Liver (tissue), 9 donors: ENCODE results near the gene RECQL5. TPM values are rescaled to one million over a fixed set of nuclear protein-coding genes. Genes with fewer than 3 reads are reported as not detected.

ENCODE experiments used
- DNase-seq: peaks from one replicate; pipeline ENCODE4 v3.0.0-alpha.2; 2017; ENCODE audit warnings: low spot score
- H3K27ac ChIP-seq, 2 donors: one replicate each; pipeline ENCODE4 v1.7.0; 2013; ENCODE audit warnings: inconsistent platforms in 2 of 2, low read length in 2 of 2, control low read depth in 1 of 2, low read depth in 1 of 2, mild to moderate bottlenecking in 1 of 2
- H3K27me3 ChIP-seq, 4 donors: one replicate each; pipeline versions ENCODE4 v1.6.1 to v1.7.0; 2013; ENCODE audit warnings: low read length in 3 of 4, inconsistent platforms in 1 of 4, mild to moderate bottlenecking in 1 of 4, moderate library complexity in 1 of 4; ENCODE audit not compliant: control insufficient read depth in 4 of 4, insufficient read depth in 4 of 4
- H3K36me3 ChIP-seq, 4 donors: one replicate each; pipeline versions ENCODE4 v1.6.1 to v1.7.0; 2013; ENCODE audit warnings: low read length in 3 of 4, mild to moderate bottlenecking in 3 of 4, low read depth in 1 of 4, moderate library complexity in 1 of 4; ENCODE audit not compliant: control insufficient read depth in 4 of 4, insufficient read depth in 3 of 4
- H3K4me1 ChIP-seq, 4 donors: one replicate each; pipeline versions ENCODE4 v1.6.1 to v1.7.0; 2013; ENCODE audit warnings: low read length in 3 of 4, mild to moderate bottlenecking in 3 of 4, moderate library complexity in 1 of 4; ENCODE audit not compliant: control insufficient read depth in 4 of 4, insufficient read depth in 4 of 4
- H3K4me3 ChIP-seq, 3 donors: one replicate each; pipeline versions ENCODE4 v1.6.1 to v1.7.0; 2013; ENCODE audit warnings: low read length in 3 of 3, control low read depth in 1 of 3, low read depth in 1 of 3, mild to moderate bottlenecking in 1 of 3
- H3K9ac ChIP-seq, 2 donors: one replicate each; pipeline ENCODE4 v1.7.0; 2013; ENCODE audit warnings: low read length in 2 of 2, mild to moderate bottlenecking in 2 of 2, moderate library complexity in 2 of 2, control low read depth in 1 of 2, low read depth in 1 of 2
- H3K9me3 ChIP-seq, 4 donors: one replicate each; pipeline versions ENCODE4 v1.6.1 to v1.7.0; 2013; ENCODE audit warnings: low read length in 3 of 4; ENCODE audit not compliant: control insufficient read depth in 4 of 4
- ATF3 ChIP-seq: IDR thresholded peaks from 2 replicates; pipeline ENCODE4 v1.6.1; 2016; ENCODE audit warnings: antibody characterized with exemption
- CTCF ChIP-seq: fragments of 150-350 bp; IDR thresholded peaks from 2 replicates; pipeline ENCODE4 v1.5.1; 2017; ENCODE audit warnings: improper control_type of control experiment, low read depth, low read length; ENCODE audit not compliant: missing input control
- EGR1 ChIP-seq, 2 donors: IDR thresholded peaks; 2 replicates each; pipeline ENCODE4 v1.6.1; 2016 to 2018; ENCODE audit warnings: antibody characterized with exemption in 2 of 2, low read depth in 2 of 2
- FOXA1 ChIP-seq: IDR thresholded peaks from 2 replicates; pipeline ENCODE4 v1.6.1; 2016; ENCODE audit warnings: antibody characterized with exemption
- FOXA2 ChIP-seq: IDR thresholded peaks from 2 replicates; pipeline ENCODE4 v1.6.1; 2016; ENCODE audit warnings: antibody characterized with exemption
- GABPA ChIP-seq, 2 donors: IDR thresholded peaks in 1 of 2; conservative IDR thresholded peaks in 1 of 2; 2 replicates each; pipeline ENCODE4 v1.6.1; 2016; ENCODE audit warnings: antibody characterized with exemption in 2 of 2, mild to moderate bottlenecking in 1 of 2, moderate library complexity in 1 of 2
- HNF4G ChIP-seq: IDR thresholded peaks from 2 replicates; pipeline ENCODE4 v1.6.1; 2016; ENCODE audit warnings: antibody characterized with exemption
- JUND ChIP-seq, 2 donors: IDR thresholded peaks; 2 replicates each; pipeline ENCODE4 v1.6.1; 2016; ENCODE audit warnings: antibody characterized with exemption in 2 of 2
- MAX ChIP-seq: IDR thresholded peaks from 2 replicates; pipeline ENCODE4 v1.6.1; 2016; ENCODE audit warnings: antibody characterized with exemption
- NR2F2 ChIP-seq: IDR thresholded peaks from 2 replicates; pipeline ENCODE4 v1.6.1; 2016; ENCODE audit warnings: antibody characterized with exemption
- RAD21 ChIP-seq, 2 donors: IDR thresholded peaks; 2 replicates each; pipeline ENCODE4 v1.6.1; 2016; ENCODE audit warnings: antibody characterized with exemption in 2 of 2, mild to moderate bottlenecking in 2 of 2
- RXRA ChIP-seq, 2 donors: IDR thresholded peaks; 2 replicates each; pipeline ENCODE4 v1.6.1; 2017 to 2018; ENCODE audit warnings: antibody characterized with exemption in 2 of 2, mild to moderate bottlenecking in 1 of 2
- SP1 ChIP-seq: IDR thresholded peaks from 2 replicates; pipeline ENCODE4 v1.6.1; 2018; ENCODE audit warnings: antibody characterized with exemption, mild to moderate bottlenecking
- TAF1 ChIP-seq: conservative IDR thresholded peaks from 2 replicates; pipeline ENCODE4 v1.6.1; 2016; ENCODE audit warnings: antibody characterized with exemption, mild to moderate bottlenecking
- YY1 ChIP-seq: IDR thresholded peaks from 2 replicates; pipeline ENCODE4 v1.6.1; 2016; ENCODE audit warnings: antibody characterized with exemption, mild to moderate bottlenecking
- WGBS: extraction: QIAGEN DNeasy Blood & Tissue Kit; methylation state at CpG from one replicate; pipeline ENCODE4 v1.1.7; 2013; 5-methylcytosine and 5-hydroxymethylcytosine counted together
- polyA plus RNA-seq, 2 donors: library from polyadenylated mRNA; stranded (reverse) in 1 of 2; unstranded in 1 of 2; fragments of 200-250 nt in 1 of 2; fragments of >200 nt in 1 of 2; fragmentation: Nextera tagmentation in 1 of 2; extraction: Ambion mirVana in 1 of 2; gene quantifications; one replicate each; pipeline versions ENCODE4 v1.2.1 to v1.2.3, GENCODE V29; 2013 to 2015
- total RNA-seq, 2 donors: library from RNA; depleted of rRNA; stranded (reverse); fragments of >200 nt; gene quantifications; one replicate each; pipeline ENCODE4 v1.2.3, GENCODE V29; 2014
- TF ChIP-seq, protein P1 (sequence below): IDR thresholded peaks from 2 replicates; pipeline ENCODE4 v1.6.1; 2016; ENCODE audit warnings: antibody characterized with exemption, mild to moderate bottlenecking
- donor health status: healthy.
- donor health status: healthy.
- donor health status: healthy.
- donor health status: healthy.
- donor health status: healthy.

RECQL5 gene
- total and polyA plus RNA-seq, 4 donors: 8.3 to 15.1 (median 11.5) TPM

- TF ChIP-seq HNF4G (no peak), RAD21 (IDR thresholded peaks at IDR 0.05) (no peak), GABPA (IDR thresholded peaks at IDR 0.05 in 1 of 2, conservative IDR thresholded peaks at IDR 0.05 in 1 of 2) (no peak), RXRA (IDR thresholded peaks at IDR 0.05) (no peak), TAF1 (no peak), SP1 (no peak), NR2F2 (no peak), CTCF (no peak)
- H3K4me1 ChIP-seq: peaks cover 0 to 8% (median 3%) of the 10 kb centered on the region in 4 donors
- WGBS: 91% methylated on average over 4 of the region's 4 CpGs
- no peaks in the 10 kb centered on the region for H3K9me3 ChIP-seq
- H3K27ac ChIP-seq: no peak overlapping the region
- H3K27me3 ChIP-seq: no peaks in the 10 kb centered on the region
- no peak overlapping the region for H3K9ac ChIP-seq
- DNase-seq: no peak
- no peak overlapping the region for H3K4me3 ChIP-seq
- peaks cover 12 to 50% (median 37%) of the 10 kb centered on the region in 4 donors for H3K36me3 ChIP-seq
Measured at GRCh38 chr17:75673487-75673886, 6.5 kb upstream of the RECQL5 start.

DNA sequence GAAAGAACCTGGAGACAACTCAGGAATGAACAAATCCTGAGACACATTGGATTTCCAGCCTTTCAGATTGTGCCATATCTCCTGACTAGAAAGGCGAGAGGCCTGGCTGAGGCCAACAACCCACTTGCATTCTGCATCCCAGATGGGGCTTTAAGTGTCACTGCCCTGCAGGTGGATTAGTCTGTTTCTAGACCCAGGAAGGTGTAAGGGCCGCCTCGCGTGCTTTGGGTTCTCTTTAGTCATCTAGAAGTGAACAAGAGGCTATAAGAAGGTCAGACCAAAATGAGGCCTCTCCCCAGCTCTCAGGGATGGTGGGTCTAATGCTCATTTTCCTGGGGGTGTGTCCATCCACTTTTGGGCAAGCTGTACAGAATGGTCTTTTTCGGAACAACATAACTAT lies 5.1 kb upstream of the RECQL5 start:
- TF ChIP-seq FOXA1: no peak
- no peak for TF ChIP-seq YY1
- no peak for TF ChIP-seq RAD21 (IDR thresholded peaks at IDR 0.05)
- no peak for TF ChIP-seq HNF4G
- TF ChIP-seq GABPA (IDR thresholded peaks at IDR 0.05 in 1 of 2, conservative IDR thresholded peaks at IDR 0.05 in 1 of 2): no peak
- no peak for TF ChIP-seq JUND (IDR thresholded peaks at IDR 0.05)
- no peak for TF ChIP-seq MAX
- TF ChIP-seq, protein P1, sequence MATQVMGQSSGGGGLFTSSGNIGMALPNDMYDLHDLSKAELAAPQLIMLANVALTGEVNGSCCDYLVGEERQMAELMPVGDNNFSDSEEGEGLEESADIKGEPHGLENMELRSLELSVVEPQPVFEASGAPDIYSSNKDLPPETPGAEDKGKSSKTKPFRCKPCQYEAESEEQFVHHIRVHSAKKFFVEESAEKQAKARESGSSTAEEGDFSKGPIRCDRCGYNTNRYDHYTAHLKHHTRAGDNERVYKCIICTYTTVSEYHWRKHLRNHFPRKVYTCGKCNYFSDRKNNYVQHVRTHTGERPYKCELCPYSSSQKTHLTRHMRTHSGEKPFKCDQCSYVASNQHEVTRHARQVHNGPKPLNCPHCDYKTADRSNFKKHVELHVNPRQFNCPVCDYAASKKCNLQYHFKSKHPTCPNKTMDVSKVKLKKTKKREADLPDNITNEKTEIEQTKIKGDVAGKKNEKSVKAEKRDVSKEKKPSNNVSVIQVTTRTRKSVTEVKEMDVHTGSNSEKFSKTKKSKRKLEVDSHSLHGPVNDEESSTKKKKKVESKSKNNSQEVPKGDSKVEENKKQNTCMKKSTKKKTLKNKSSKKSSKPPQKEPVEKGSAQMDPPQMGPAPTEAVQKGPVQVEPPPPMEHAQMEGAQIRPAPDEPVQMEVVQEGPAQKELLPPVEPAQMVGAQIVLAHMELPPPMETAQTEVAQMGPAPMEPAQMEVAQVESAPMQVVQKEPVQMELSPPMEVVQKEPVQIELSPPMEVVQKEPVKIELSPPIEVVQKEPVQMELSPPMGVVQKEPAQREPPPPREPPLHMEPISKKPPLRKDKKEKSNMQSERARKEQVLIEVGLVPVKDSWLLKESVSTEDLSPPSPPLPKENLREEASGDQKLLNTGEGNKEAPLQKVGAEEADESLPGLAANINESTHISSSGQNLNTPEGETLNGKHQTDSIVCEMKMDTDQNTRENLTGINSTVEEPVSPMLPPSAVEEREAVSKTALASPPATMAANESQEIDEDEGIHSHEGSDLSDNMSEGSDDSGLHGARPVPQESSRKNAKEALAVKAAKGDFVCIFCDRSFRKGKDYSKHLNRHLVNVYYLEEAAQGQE: no peak
- TF ChIP-seq ATF3: no peak
- no peak for TF ChIP-seq EGR1 (IDR thresholded peaks at IDR 0.05; ENCODE audit: low read depth in 2 of 2)
- no peak for TF ChIP-seq RXRA (IDR thresholded peaks at IDR 0.05)
- no peak for TF ChIP-seq FOXA2
- no peak for DNase-seq
- Histone ChIP-seq H3K9me3 (no peaks in the 10 kb centered on the region), H3K27ac (no peak overlapping the region), H3K4me3 (no peak overlapping the region), H3K4me1 (peaks cover 0 to 20% (median 12%) of the 10 kb centered on the region in 4 donors), H3K36me3 (peaks cover 12 to 45% (median 36%) of the 10 kb centered on the region in 4 donors), H3K9ac (no peak overlapping the region), H3K27me3 (no peaks in the 10 kb centered on the region)
- 97% methylated on average over 5 of the region's 5 CpGs for WGBS
